ENCODE data around the gene EMSY. TPM values are rescaled to one million over a fixed set of nuclear protein-coding genes. Genes with fewer than 3 reads are reported as not detected.

The EMSY gene
- polyA plus RNA-seq (24.9 and 25.0 TPM in 2 replicates), polyA minus RNA-seq (63.1 and 78.8 TPM in 2 replicates)

GRCh38 chr11:76444384-76445120 lies at the start of gene EMSY:
EMSY (plus strand) TSS chr11:76445018; CDS start chr11:76446939, 1,921 bp downstream.
- H3K27ac ChIP-seq (ENCODE audit: low read length): peak within 1 kb of the TSS; percentile 97
- H4K20me1 ChIP-seq (ENCODE audit: insufficient read depth): no peaks in the 10 kb centered on the region
- peak within 1 kb of the TSS; percentile 88 for H2AFZ ChIP-seq (ENCODE audit: low read depth, low read length)
- H3K4me2 ChIP-seq (ENCODE audit: low read length): peak within 1 kb of the TSS; percentile 71
- TF ChIP-seq MXI1 (conservative IDR thresholded peaks at IDR 0.05; ENCODE audit: poor library complexity, severe bottlenecking) (peak; percentile 95), RAD21 (conservative IDR thresholded peaks at IDR 0.05) (peak; percentile 50), SMC3 (conservative IDR thresholded peaks at IDR 0.05; ENCODE audit: poor library complexity) (peak; percentile 58), REST (IDR thresholded peaks at IDR 0.05; ENCODE audit: borderline replicate concordance) (peak; percentile 96), POLR2AphosphoS5 (IDR thresholded peaks at IDR 0.05) (peak; percentile 99), EP300 (conservative IDR thresholded peaks at IDR 0.05; ENCODE audit: poor library complexity, severe bottlenecking) (peak; percentile 52), TAF1 (IDR thresholded peaks at IDR 0.05; ENCODE audit: low read depth) (peak; percentile 98), CTCF (IDR thresholded peaks at IDR 0.05; ENCODE audit: poor library complexity, severe bottlenecking) (peak; percentile 25), EZH2 (IDR thresholded peaks at IDR 0.05; ENCODE audit: borderline replicate concordance, insufficient read depth, low read length, poor library complexity, severe bottlenecking) (no peak)
- H3K9me3 ChIP-seq (ENCODE audit: low read length): no peaks in the 10 kb centered on the region
- no peaks in the 10 kb centered on the region for H3K9me2 ChIP-seq (ENCODE audit: insufficient read depth, low read length)
- H3F3A ChIP-seq (ENCODE audit: insufficient read depth, low read length, poor library complexity, severe bottlenecking): no peaks in the 10 kb centered on the region
- no peaks in the 10 kb centered on the region for H3K36me3 ChIP-seq (ENCODE audit: insufficient read depth, low read length)
- no peaks in the 10 kb centered on the region for H3K27me3 ChIP-seq (ENCODE audit: insufficient read depth, low read depth, low read length)
- H3K79me2 ChIP-seq (replicated peaks; ENCODE audit: insufficient read depth, low read length): peaks cover 38% of the 10 kb centered on the region
- peak within 1 kb of the TSS; percentile 84 for H3K4me3 ChIP-seq (ENCODE audit: low read length)
- H3K9ac ChIP-seq (ENCODE audit: low read length): peak within 1 kb of the TSS; percentile 98

GRCh38 chr11:76395296-76395695 lies 49.5 kb upstream of the EMSY start:
- Histone ChIP-seq H4K20me1 (ENCODE audit: insufficient read depth) (no peaks in the 10 kb centered on the region), H3K36me3 (ENCODE audit: insufficient read depth, low read length) (no peaks in the 10 kb centered on the region), H3K4me3 (ENCODE audit: low read length) (no peak overlapping the region), H3K27ac (ENCODE audit: low read length) (no peak overlapping the region), H3K4me2 (ENCODE audit: low read length) (no peak overlapping the region), H3K9me3 (ENCODE audit: low read length) (no peaks in the 10 kb centered on the region), H3K9ac (ENCODE audit: low read length) (no peak overlapping the region), H2AFZ (ENCODE audit: low read depth, low read length) (no peak overlapping the region), H3K27me3 (ENCODE audit: insufficient read depth, low read depth, low read length) (no peaks in the 10 kb centered on the region), H3K79me2 (replicated peaks; ENCODE audit: insufficient read depth, low read length) (no peaks in the 10 kb centered on the region), H3K9me2 (ENCODE audit: insufficient read depth, low read length) (no peaks in the 10 kb centered on the region), H3F3A (ENCODE audit: insufficient read depth, low read length, poor library complexity, severe bottlenecking) (no peaks in the 10 kb centered on the region)
- TF ChIP-seq SMC3 (conservative IDR thresholded peaks at IDR 0.05; ENCODE audit: poor library complexity) (no peak), MXI1 (conservative IDR thresholded peaks at IDR 0.05; ENCODE audit: poor library complexity, severe bottlenecking) (no peak), REST (IDR thresholded peaks at IDR 0.05; ENCODE audit: borderline replicate concordance) (no peak), TAF1 (IDR thresholded peaks at IDR 0.05; ENCODE audit: low read depth) (no peak), RAD21 (conservative IDR thresholded peaks at IDR 0.05) (no peak), CTCF (IDR thresholded peaks at IDR 0.05; ENCODE audit: poor library complexity, severe bottlenecking) (no peak), POLR2AphosphoS5 (IDR thresholded peaks at IDR 0.05) (no peak), EP300 (conservative IDR thresholded peaks at IDR 0.05; ENCODE audit: poor library complexity, severe bottlenecking) (no peak), EZH2 (IDR thresholded peaks at IDR 0.05; ENCODE audit: borderline replicate concordance, insufficient read depth, low read length, poor library complexity, severe bottlenecking) (no peak)
